ENCODE data around the gene CDHR1. TPM values are rescaled to one million over a fixed set of nuclear protein-coding genes. Genes with fewer than 3 reads are reported as not detected.

Gene CDHR1
- total RNA-seq, 1 experiment from 2014 or later = 6.6 TPM

DNA sequence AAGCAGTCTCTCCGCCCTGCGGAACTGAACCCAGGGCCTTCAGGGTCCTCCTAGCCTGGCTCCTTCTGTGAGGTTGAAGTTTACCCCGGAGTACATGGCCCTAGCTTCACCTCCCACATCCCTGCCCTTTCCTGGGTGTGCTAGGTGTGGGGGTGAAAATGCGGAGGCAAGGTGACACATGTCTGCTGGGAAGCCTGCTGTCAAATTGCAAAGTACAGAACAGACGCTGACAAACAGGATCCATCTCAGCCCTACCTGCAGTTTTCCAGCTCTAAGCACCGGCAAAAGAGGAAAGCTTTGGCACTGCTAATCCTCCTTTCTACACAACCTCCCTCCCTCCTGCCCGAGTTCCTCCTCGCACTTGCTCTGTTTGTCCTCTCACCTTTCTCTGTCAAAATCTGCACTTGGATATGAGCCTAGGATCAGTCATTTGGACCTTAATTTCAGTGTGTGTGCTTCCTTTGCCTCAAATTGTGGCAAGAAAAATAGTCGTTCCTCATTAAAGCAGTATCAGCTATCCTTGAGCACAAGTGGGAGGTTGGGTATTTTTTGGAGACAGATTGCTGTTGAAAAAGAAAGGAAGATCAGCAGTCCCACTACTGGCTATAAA lies 35.2 kb upstream of the CDHR1 start:
- Histone ChIP-seq H3K56ac (ENCODE audit: insufficient read length, low read depth, low read length) (no peak overlapping the region), H2BK5ac (ENCODE audit: insufficient read length, low read length) (no peak overlapping the region), H2BK15ac (ENCODE audit: low read depth, low read length) (no peak overlapping the region), H3K4me1 (ENCODE audit: insufficient read depth, low read length) (peaks cover 21% of the 10 kb centered on the region; the same call in 1 of the 2 replicates), H2BK12ac (ENCODE audit: insufficient read length, low read depth, low read length) (no peak overlapping the region), H4K20me1 (ENCODE audit: control insufficient read depth, insufficient read depth, insufficient read length) (no peaks in the 10 kb centered on the region), H4K91ac (ENCODE audit: insufficient read length, low read depth, low read length) (no peak overlapping the region), H3K9ac (ENCODE audit: extremely low read depth, insufficient read length, low read length) (no peak overlapping the region), H3K14ac (ENCODE audit: insufficient read depth, low read length) (no peak overlapping the region), H3K23ac (ENCODE audit: insufficient read length, low read depth, low read length) (no peak overlapping the region), H3K27ac (ENCODE audit: insufficient read length, low read depth, low read length) (no peak overlapping the region), H3K23me2 (ENCODE audit: insufficient read length, low read depth, low read length, poor library complexity, severe bottlenecking) (no peaks in the 10 kb centered on the region), H3K9me3 (ENCODE audit: control insufficient read depth, low read depth, low read length) (no peaks in the 10 kb centered on the region), H3K27me3 (ENCODE audit: insufficient read depth, low read length) (no peaks in the 10 kb centered on the region), H2AK5ac (ENCODE audit: insufficient read length, low read length) (no peak overlapping the region), H3K4ac (ENCODE audit: low read depth, low read length) (no peak overlapping the region), H3K79me2 (ENCODE audit: insufficient read depth, low read length) (no peaks in the 10 kb centered on the region), H4K8ac (replicated peaks; ENCODE audit: insufficient read length, low read depth, low read length) (no peak overlapping the region), H2BK20ac (ENCODE audit: low read depth, low read length, poor library complexity, severe bottlenecking) (no peak overlapping the region), H3K79me1 (ENCODE audit: insufficient read depth, low read depth, low read length, poor library complexity, severe bottlenecking) (no peaks in the 10 kb centered on the region), H2BK120ac (ENCODE audit: low read depth, low read length, poor library complexity, severe bottlenecking) (no peak overlapping the region), H4K5ac (ENCODE audit: insufficient read length, low read depth, low read length) (no peak overlapping the region), H3K18ac (ENCODE audit: insufficient read length, low read depth, low read length) (no peak overlapping the region), H3T11ph (ENCODE audit: low read length) (no peak overlapping the region), H3K4me2 (ENCODE audit: insufficient read depth, insufficient read length, low read length) (no peak overlapping the region), H2AFZ (ENCODE audit: low read length) (no peak overlapping the region)
- H3K4me3 Mint-ChIP-seq = no peak overlapping the region
- no CpG with 5 or more reads among the region's 9 CpGs for WGBS (ENCODE audit: extremely low coverage, insufficient read length, low lambda C conversion rate)
- H3K27ac Mint-ChIP-seq = no peak overlapping the region
- no peak for DNase-seq
- no peaks in the 10 kb centered on the region for H3K27me3 Mint-ChIP-seq (ENCODE audit: low read depth)
- H3K4me1 Mint-ChIP-seq = peaks cover 64 to 67% of the 10 kb centered on the region in 2 experiments
- H3K36me3 Mint-ChIP-seq (ENCODE audit: insufficient read depth in 1 of 3, low read depth in 3 of 3) = peaks cover 2 to 12% (median 11%) of the 10 kb centered on the region in 3 experiments; a peak in 6 of 7 replicates
- TF ChIP-seq, protein P1, sequence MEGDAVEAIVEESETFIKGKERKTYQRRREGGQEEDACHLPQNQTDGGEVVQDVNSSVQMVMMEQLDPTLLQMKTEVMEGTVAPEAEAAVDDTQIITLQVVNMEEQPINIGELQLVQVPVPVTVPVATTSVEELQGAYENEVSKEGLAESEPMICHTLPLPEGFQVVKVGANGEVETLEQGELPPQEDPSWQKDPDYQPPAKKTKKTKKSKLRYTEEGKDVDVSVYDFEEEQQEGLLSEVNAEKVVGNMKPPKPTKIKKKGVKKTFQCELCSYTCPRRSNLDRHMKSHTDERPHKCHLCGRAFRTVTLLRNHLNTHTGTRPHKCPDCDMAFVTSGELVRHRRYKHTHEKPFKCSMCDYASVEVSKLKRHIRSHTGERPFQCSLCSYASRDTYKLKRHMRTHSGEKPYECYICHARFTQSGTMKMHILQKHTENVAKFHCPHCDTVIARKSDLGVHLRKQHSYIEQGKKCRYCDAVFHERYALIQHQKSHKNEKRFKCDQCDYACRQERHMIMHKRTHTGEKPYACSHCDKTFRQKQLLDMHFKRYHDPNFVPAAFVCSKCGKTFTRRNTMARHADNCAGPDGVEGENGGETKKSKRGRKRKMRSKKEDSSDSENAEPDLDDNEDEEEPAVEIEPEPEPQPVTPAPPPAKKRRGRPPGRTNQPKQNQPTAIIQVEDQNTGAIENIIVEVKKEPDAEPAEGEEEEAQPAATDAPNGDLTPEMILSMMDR (conservative IDR thresholded peaks at IDR 0.05) = no peak
- no peaks in the 10 kb centered on the region for H3K9me3 Mint-ChIP-seq

All from H9 (cell line).